ENCODE results near the gene FERMT3.

DNA sequence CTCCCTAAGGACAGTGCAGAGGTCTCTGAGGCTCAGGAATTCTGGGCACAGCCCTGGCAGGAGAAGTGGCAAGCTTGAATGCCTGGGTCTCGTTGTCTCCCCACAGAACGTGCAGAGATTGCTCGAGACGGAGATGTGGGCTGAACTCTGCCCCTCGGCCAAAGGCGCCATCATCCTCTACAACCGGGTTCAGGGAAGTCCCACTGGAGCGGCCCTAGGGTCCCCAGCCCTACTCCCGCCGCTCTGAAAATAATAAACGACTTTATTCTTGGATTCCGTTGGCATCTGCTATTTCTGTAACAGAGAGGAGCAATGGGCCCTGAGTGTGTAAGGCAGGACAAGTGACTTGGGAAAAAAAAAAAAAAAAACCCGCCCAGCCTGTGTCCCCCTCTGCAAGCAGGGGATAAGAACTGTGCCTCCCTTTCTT lies 23.2 kb downstream of the FERMT3 start:
- TF ChIP-seq, protein P1, sequence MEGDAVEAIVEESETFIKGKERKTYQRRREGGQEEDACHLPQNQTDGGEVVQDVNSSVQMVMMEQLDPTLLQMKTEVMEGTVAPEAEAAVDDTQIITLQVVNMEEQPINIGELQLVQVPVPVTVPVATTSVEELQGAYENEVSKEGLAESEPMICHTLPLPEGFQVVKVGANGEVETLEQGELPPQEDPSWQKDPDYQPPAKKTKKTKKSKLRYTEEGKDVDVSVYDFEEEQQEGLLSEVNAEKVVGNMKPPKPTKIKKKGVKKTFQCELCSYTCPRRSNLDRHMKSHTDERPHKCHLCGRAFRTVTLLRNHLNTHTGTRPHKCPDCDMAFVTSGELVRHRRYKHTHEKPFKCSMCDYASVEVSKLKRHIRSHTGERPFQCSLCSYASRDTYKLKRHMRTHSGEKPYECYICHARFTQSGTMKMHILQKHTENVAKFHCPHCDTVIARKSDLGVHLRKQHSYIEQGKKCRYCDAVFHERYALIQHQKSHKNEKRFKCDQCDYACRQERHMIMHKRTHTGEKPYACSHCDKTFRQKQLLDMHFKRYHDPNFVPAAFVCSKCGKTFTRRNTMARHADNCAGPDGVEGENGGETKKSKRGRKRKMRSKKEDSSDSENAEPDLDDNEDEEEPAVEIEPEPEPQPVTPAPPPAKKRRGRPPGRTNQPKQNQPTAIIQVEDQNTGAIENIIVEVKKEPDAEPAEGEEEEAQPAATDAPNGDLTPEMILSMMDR (IDR thresholded peaks at IDR 0.05): no peak
- no peak for TF ChIP-seq POLR2A (IDR thresholded peaks at IDR 0.05)
